Stimulated activated naive CD8-positive, alpha-beta T cell treated with anti-CD3 and anti-CD28 coated beads, Interleukin-15, Interleukin-2, amounts not matched to agents 100 U/mL and 50 U/mL, for 24 hours (primary cell): ENCODE data around the gene ATP6V1B1.
"Not testable (repeated sequence)": the region's sequence is repeated elsewhere in the genome, so short reads cannot be mapped to it uniquely, and the experiment has no call there.

Source experiments
- ATAC-seq: fragments of 150-1000 bp; cut with Tn5 transposase; one replicate; pipeline ENCODE4 v1.10.0; 2021
- DNase-seq: peaks from one replicate; pipeline ENCODE4 v3.0.0; 2021

ATP6V1B1 gene

GRCh38 chr2:71008342-71008741 is 72.6 kb downstream of the ATP6V1B1 start:
- ATAC-seq (no peak), DNase-seq (no peak)

DNA sequence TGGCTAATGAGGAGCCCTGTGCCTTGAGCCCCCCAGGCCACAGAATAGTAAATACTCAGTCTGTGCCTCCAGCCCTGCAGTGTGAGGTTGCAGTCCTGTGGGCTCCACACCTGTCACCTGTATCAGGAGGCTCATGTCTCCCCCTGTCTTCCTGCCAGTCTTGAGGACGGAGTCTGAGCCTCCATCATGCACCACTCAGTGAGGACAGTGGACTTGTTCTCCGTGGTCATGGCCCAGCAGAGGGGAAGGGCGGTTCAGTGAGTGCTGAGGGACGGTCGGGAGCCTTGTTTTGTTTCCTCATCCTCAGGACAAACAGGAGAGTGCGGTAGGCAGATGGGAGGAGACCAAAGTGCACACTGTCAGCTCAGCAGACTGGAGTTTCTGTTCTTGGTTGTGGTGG is 76.1 kb downstream of the ATP6V1B1 start:
- not testable (repeated sequence) for DNase-seq, ATAC-seq
